ENCODE measurements around the gene OVOL3. TPM values are rescaled to one million over a fixed set of nuclear protein-coding genes. Genes with fewer than 3 reads are reported as not detected.

Gene OVOL3
- total RNA-seq, 1 experiment from 2014 or later = not detected

Other genes starting within 250 kb of the OVOL3 start
- 7.0 and 12.6 TPM in 2 replicates for gene APLP1, start 242.6 kb upstream of the OVOL3 start, total RNA-seq (2014; rRNA removed; shearing (Covaris generic))
- gene NFKBID, start 210.6 kb upstream of the OVOL3 start, total RNA-seq (2014; rRNA removed; shearing (Covaris generic)) = 26.6 and 31.0 TPM in 2 replicates
- 0.47 TPM in 1 of 2 replicates, not detected in the other for gene HCST, start 208.6 kb upstream of the OVOL3 start, total RNA-seq (2014; rRNA removed; shearing (Covaris generic))
- not detected in 2 replicates for gene TYROBP, start 202.8 kb upstream of the OVOL3 start, total RNA-seq (2014; rRNA removed; shearing (Covaris generic))
- gene LRFN3, start 174.8 kb upstream of the OVOL3 start, total RNA-seq (2014; rRNA removed; shearing (Covaris generic)) = 3.0 and 6.5 TPM in 2 replicates
- 70.6 and 70.7 TPM in 2 replicates for gene SDHAF1, start 116.0 kb upstream of the OVOL3 start, total RNA-seq (2014; rRNA removed; shearing (Covaris generic))
- gene SYNE4, start 102.3 kb upstream of the OVOL3 start, total RNA-seq (2014; rRNA removed; shearing (Covaris generic)) = 8.6 and 9.4 TPM in 2 replicates
- gene ALKBH6, start 96.9 kb upstream of the OVOL3 start, total RNA-seq (2014; rRNA removed; shearing (Covaris generic)) = 90.6 and 124 TPM in 2 replicates
- gene CLIP3, start 78.3 kb upstream of the OVOL3 start, total RNA-seq (2014; rRNA removed; shearing (Covaris generic)) = 0.13 and 0.31 TPM in 2 replicates
- gene THAP8, start 56.9 kb upstream of the OVOL3 start, total RNA-seq (2014; rRNA removed; shearing (Covaris generic)) = 4.3 and 7.2 TPM in 2 replicates
- 44.1 and 49.0 TPM in 2 replicates for gene WDR62, start 56.2 kb upstream of the OVOL3 start, total RNA-seq (2014; rRNA removed; shearing (Covaris generic))
- 397 and 423 TPM in 2 replicates for gene POLR2I, start 3.7 kb downstream of the OVOL3 start, total RNA-seq (2014; rRNA removed; shearing (Covaris generic))
- 420 and 425 TPM in 2 replicates for gene TBCB, start 4.3 kb downstream of the OVOL3 start, total RNA-seq (2014; rRNA removed; shearing (Covaris generic))
- 645 and 661 TPM in 2 replicates for gene CAPNS1, start 28.9 kb downstream of the OVOL3 start, total RNA-seq (2014; rRNA removed; shearing (Covaris generic))
- gene COX7A1, start 41.3 kb downstream of the OVOL3 start, total RNA-seq (2014; rRNA removed; shearing (Covaris generic)) = not detected in 2 replicates
- 3.3 and 8.0 TPM in 2 replicates for gene ZNF565, start 103.5 kb downstream of the OVOL3 start, total RNA-seq (2014; rRNA removed; shearing (Covaris generic))
- 41.1 and 50.2 TPM in 2 replicates for gene ZNF146, start 104.0 kb downstream of the OVOL3 start, total RNA-seq (2014; rRNA removed; shearing (Covaris generic))

All from HT-29 (cell line).